Measurements from ENCODE around the gene SHANK1. TPM values are rescaled to one million over a fixed set of nuclear protein-coding genes. Genes with fewer than 3 reads are reported as not detected.

SHANK1 gene
- total RNA-seq, 2 experiments from 2014 or later: not detected

- CTCF ChIA-PET: no interaction called here
- Mint-ChIP-seq H3K27me3 (peaks cover 29% of the 10 kb centered on the region), H3K36me3 (peaks cover 6% of the 10 kb centered on the region), H3K4me3 (no peak overlapping the region), H3K27ac (no peak overlapping the region), H3K9me3 (ENCODE audit: low read depth) (no peaks in the 10 kb centered on the region), H3K4me1 (peaks cover 18% of the 10 kb centered on the region)
- no peak for DNase-seq
- ATAC-seq: no peak
Measured at GRCh38 chr19:50661766-50662650, 57.6 kb downstream of the SHANK1 start.

- Mint-ChIP-seq H3K36me3 (peaks cover 6% of the 10 kb centered on the region), H3K27me3 (peaks cover 27% of the 10 kb centered on the region), H3K9me3 (ENCODE audit: low read depth) (no peaks in the 10 kb centered on the region), H3K27ac (no peak overlapping the region), H3K4me3 (no peak overlapping the region), H3K4me1 (peaks cover 18% of the 10 kb centered on the region)
- CTCF ChIA-PET: no interaction called here
- no peak for DNase-seq
- no peak for ATAC-seq
Measured at GRCh38 chr19:50661023-50661422, 58.6 kb downstream of the SHANK1 start.

GRCh38 chr19:50660088-50660366 is 59.6 kb downstream of the SHANK1 start:
- Mint-ChIP-seq H3K9me3 (ENCODE audit: low read depth) (no peaks in the 10 kb centered on the region), H3K4me1 (peaks cover 18% of the 10 kb centered on the region), H3K36me3 (peaks cover 6% of the 10 kb centered on the region), H3K4me3 (no peak overlapping the region), H3K27me3 (peaks cover 23% of the 10 kb centered on the region), H3K27ac (no peak overlapping the region)
- CTCF ChIA-PET: no interaction called here
- ATAC-seq (no peak), DNase-seq (no peak)

GRCh38 chr19:50659318-50660087 is 60.1 kb downstream of the SHANK1 start:
- Mint-ChIP-seq H3K27ac (no peak overlapping the region), H3K4me1 (peaks cover 18% of the 10 kb centered on the region), H3K9me3 (ENCODE audit: low read depth) (no peaks in the 10 kb centered on the region), H3K27me3 (peaks cover 20% of the 10 kb centered on the region), H3K4me3 (no peak overlapping the region), H3K36me3 (peaks cover 6% of the 10 kb centered on the region)
- CTCF ChIA-PET: no interaction called here
- ATAC-seq (no peak), DNase-seq (no peak)

GRCh38 chr19:50658441-50659317 is 60.9 kb downstream of the SHANK1 start:
- Mint-ChIP-seq H3K27me3 (peaks cover 23% of the 10 kb centered on the region), H3K9me3 (ENCODE audit: low read depth) (no peaks in the 10 kb centered on the region), H3K36me3 (peaks cover 6% of the 10 kb centered on the region), H3K4me1 (peaks cover 18% of the 10 kb centered on the region), H3K4me3 (peak overlapping the region; percentile 62), H3K27ac (peak overlapping the region; percentile 79)
- ATAC-seq (peak; percentile 27), DNase-seq (peak; percentile 62)
- CTCF ChIA-PET: no interaction called here

- CTCF ChIA-PET: no interaction called here
- H3K27me3 Mint-ChIP-seq: peaks cover 23% of the 10 kb centered on the region
- H3K9me3 Mint-ChIP-seq (ENCODE audit: low read depth): no peaks in the 10 kb centered on the region
Measured at GRCh38 chr19:50657712-50658440, 61.7 kb downstream of the SHANK1 start.

DNA sequence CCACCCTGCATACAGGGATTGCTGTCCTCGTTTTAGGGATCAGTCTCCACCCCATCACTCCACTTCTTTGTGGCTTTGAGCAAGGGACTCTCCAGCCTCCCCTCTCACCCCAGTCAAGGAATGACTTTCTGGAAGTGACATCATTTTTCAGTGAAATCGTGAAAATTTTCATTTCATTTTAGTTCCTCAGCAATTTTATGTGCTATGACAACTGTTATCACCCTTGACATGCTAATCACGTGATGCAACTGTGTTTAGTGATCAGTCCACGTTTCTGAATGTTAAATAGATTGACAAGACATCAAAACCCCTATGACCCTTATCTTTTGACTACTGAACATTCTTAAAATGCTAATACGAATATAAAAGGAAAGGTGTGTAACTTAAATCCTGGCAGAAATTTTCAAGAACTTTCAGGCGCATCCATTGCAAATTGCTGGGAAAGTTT is 62.4 kb downstream of the SHANK1 start:
- DNase-seq: no peak
- H3K27me3 Mint-ChIP-seq: peaks cover 23% of the 10 kb centered on the region
- no peak for ATAC-seq
- peak overlapping the region; percentile 4 for H3K27ac Mint-ChIP-seq
- CTCF ChIA-PET: no interaction called here
- H3K4me1 Mint-ChIP-seq: peaks cover 18% of the 10 kb centered on the region
- H3K36me3 Mint-ChIP-seq: peaks cover 6% of the 10 kb centered on the region
- no peaks in the 10 kb centered on the region for H3K9me3 Mint-ChIP-seq (ENCODE audit: low read depth)
- no peak overlapping the region for H3K4me3 Mint-ChIP-seq

More at GRCh38 chr19:50657712-50658440, 61.7 kb downstream of the SHANK1 start:
- ATAC-seq (peak; percentile 98), DNase-seq (peak; percentile 89)
- peaks cover 18% of the 10 kb centered on the region for H3K4me1 Mint-ChIP-seq
- H3K36me3 Mint-ChIP-seq: peaks cover 6% of the 10 kb centered on the region
- H3K4me3 Mint-ChIP-seq: peak overlapping the region; percentile 62
- peak overlapping the region; percentile 79 for H3K27ac Mint-ChIP-seq

- peaks cover 19% of the 10 kb centered on the region for H3K27me3 Mint-ChIP-seq
- no peaks in the 10 kb centered on the region for H3K9me3 Mint-ChIP-seq (ENCODE audit: low read depth)
- H3K4me1 Mint-ChIP-seq: peaks cover 18% of the 10 kb centered on the region
- CTCF ChIA-PET: no interaction called here
- H3K27ac Mint-ChIP-seq: no peak overlapping the region
- ATAC-seq (no peak), DNase-seq (no peak)
- H3K4me3 Mint-ChIP-seq: no peak overlapping the region
- peaks cover 5% of the 10 kb centered on the region for H3K36me3 Mint-ChIP-seq
Measured at GRCh38 chr19:50654882-50655281, 64.7 kb downstream of the SHANK1 start.

DNA sequence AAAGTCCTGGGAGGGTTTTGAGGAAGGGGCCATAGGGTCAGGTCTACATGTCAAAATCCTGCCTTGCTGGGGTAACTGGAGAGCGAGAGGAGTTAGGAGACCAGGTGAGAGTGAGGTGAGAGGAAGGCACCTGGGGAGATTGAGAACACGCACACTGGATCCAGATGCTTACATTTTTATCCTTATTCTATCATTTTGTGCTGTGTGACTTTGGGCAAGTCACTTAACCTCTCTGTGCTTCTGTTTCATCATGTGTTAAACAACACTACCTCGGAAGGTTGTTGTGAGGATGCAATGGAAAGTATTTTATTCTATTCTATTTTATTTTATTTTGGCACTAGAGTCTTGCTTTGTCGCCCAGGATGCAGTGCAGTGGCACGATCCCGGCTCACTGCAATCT is 66.9 kb downstream of the SHANK1 start:
- H3K4me3 Mint-ChIP-seq: no peak overlapping the region
- ATAC-seq: no peak
- peaks cover 7% of the 10 kb centered on the region for H3K4me1 Mint-ChIP-seq
- peaks cover 8% of the 10 kb centered on the region for H3K27me3 Mint-ChIP-seq
- H3K36me3 Mint-ChIP-seq: no peaks in the 10 kb centered on the region
- no peak for DNase-seq
- H3K27ac Mint-ChIP-seq: no peak overlapping the region
- CTCF ChIA-PET: no interaction called here
- peaks cover 3% of the 10 kb centered on the region for H3K9me3 Mint-ChIP-seq (ENCODE audit: low read depth)

DNA sequence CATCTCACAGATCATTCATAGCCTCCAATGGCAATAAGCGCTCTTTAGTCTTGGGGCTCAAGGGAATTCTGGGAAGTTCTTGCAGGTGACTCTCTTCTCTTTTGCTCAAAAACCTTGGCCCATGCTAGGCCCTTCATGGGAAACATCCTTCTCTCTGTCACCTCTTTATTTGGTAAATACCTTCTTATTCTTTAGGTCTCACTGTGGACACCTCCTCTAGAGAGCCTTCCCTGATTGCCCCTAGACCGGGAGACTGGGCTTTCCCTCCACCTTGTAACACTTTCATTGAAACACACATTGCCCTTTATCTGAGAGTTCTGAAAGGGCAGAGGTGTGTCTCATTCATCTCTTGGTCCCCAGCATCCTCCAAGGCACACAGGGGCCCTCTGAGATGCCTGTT is 68.4 kb downstream of the SHANK1 start:
- H3K4me3 Mint-ChIP-seq: no peak overlapping the region
- peaks cover 3% of the 10 kb centered on the region for H3K9me3 Mint-ChIP-seq (ENCODE audit: low read depth)
- H3K4me1 Mint-ChIP-seq: no peaks in the 10 kb centered on the region
- H3K36me3 Mint-ChIP-seq: no peaks in the 10 kb centered on the region
- CTCF ChIA-PET: no interaction called here
- ATAC-seq (no peak), DNase-seq (no peak)
- H3K27me3 Mint-ChIP-seq: peaks cover 3% of the 10 kb centered on the region
- H3K27ac Mint-ChIP-seq: no peak overlapping the region

DNA sequence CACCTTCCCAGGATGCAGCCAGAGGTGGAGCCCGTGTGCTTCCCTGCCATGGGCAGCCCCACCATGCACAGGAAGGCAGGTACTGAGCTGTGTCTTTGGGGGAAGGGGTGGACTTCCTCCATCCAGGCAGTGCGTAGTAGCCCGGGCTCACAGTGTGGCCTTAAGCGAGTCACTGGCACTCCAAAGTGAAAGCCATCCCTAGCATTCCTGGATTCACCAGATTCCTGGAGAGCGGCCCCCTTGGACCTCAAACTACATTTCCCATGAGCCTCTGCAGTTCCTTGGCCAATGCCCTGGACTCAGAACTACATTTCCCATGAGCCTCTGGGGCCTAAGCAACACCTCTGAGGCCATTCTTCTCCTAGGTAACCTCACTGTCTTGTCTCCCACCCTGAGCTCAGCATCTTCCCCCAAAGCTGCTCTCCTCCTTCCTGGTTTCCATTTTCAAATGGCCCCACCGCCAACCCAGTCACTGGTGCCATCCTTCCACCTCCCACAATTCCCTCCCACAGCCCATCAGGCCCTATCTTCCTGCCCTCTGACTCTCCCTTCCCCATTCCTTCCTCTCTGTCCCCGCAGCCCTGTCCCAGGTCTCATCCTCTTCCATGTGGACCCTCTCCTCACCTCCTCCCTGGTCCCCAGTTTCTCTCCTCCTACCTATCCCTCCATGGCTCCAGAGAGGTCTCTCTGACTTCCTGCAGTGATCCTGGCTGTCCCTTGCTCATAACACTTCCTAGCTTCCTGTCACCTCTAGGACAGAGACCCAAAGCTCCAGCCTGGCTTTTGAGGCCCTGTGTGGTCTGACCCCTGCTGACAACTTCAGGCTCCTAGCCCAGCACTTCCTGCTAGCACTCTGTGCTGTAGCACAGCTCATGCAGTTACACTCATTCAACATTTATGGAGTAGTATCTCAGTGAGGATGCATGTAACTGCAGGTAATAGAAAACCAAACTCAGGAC is 69.9 kb downstream of the SHANK1 start, which contains the start of gene C19orf81:
Gene C19orf81, plus strand, starts transcription at position 13 of the 959 bp plus-strand sequence. Its CDS starts 0 bp downstream, at position 13.
- H3K4me3 Mint-ChIP-seq: no peak within 1 kb of the TSS
- peaks cover 3% of the 10 kb centered on the region for H3K9me3 Mint-ChIP-seq (ENCODE audit: low read depth)
- no peaks in the 10 kb centered on the region for H3K36me3 Mint-ChIP-seq
- no peaks in the 10 kb centered on the region for H3K4me1 Mint-ChIP-seq
- no peak within 1 kb of the TSS for H3K27ac Mint-ChIP-seq
- H3K27me3 Mint-ChIP-seq: peaks cover 3% of the 10 kb centered on the region
- no peak for DNase-seq
- no peak for ATAC-seq
- CTCF ChIA-PET: no interaction called here

DNA sequence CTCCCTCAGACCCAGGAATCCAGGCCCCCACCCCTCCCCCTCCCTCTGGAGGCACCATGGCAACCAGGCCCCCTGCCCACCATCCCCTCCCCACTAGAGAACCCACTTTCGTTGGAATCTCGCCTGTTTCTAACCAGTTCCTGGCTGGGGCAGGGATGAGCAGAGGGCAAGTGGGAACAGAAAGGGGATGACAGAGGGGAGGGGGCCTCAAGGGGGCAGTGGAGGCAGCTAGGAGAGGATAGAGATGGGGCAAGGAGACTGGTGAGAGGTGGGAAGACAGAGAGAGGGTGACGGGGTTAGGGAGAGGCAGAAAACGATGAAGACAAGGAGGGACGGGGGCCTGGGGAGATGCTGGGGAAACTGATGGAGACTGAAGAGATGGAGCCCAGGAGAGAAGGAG is 70.9 kb downstream of the SHANK1 start:
- Mint-ChIP-seq H3K9me3 (ENCODE audit: low read depth) (peaks cover 3% of the 10 kb centered on the region), H3K4me3 (no peak overlapping the region), H3K27ac (no peak overlapping the region), H3K27me3 (no peaks in the 10 kb centered on the region), H3K36me3 (no peaks in the 10 kb centered on the region), H3K4me1 (no peaks in the 10 kb centered on the region)
- ATAC-seq: no peak
- DNase-seq: no peak
- CTCF ChIA-PET: no interaction called here
